ENCODE measurements around the gene ESRRB.

ESRRB gene

GRCh38 chr14:76371066-76371465 is 4.9 kb upstream of the ESRRB start:
- Histone ChIP-seq H3K27ac (ENCODE audit: low read depth, low read length, poor library complexity, severe bottlenecking) (no peak overlapping the region), H3F3A (ENCODE audit: insufficient read depth, low read length) (no peaks in the 10 kb centered on the region)
- TF ChIP-seq, protein P1, sequence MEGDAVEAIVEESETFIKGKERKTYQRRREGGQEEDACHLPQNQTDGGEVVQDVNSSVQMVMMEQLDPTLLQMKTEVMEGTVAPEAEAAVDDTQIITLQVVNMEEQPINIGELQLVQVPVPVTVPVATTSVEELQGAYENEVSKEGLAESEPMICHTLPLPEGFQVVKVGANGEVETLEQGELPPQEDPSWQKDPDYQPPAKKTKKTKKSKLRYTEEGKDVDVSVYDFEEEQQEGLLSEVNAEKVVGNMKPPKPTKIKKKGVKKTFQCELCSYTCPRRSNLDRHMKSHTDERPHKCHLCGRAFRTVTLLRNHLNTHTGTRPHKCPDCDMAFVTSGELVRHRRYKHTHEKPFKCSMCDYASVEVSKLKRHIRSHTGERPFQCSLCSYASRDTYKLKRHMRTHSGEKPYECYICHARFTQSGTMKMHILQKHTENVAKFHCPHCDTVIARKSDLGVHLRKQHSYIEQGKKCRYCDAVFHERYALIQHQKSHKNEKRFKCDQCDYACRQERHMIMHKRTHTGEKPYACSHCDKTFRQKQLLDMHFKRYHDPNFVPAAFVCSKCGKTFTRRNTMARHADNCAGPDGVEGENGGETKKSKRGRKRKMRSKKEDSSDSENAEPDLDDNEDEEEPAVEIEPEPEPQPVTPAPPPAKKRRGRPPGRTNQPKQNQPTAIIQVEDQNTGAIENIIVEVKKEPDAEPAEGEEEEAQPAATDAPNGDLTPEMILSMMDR (IDR thresholded peaks at IDR 0.05; ENCODE audit: low read length): no peak
- no peak for TF ChIP-seq EZH2 (IDR thresholded peaks at IDR 0.05; ENCODE audit: borderline replicate concordance, low read length)

GRCh38 chr14:76373456-76373855 is 2.5 kb upstream of the ESRRB start:
- H3F3A ChIP-seq (ENCODE audit: insufficient read depth, low read length): no peaks in the 10 kb centered on the region
- H3K9me2 ChIP-seq (ENCODE audit: low read depth, low read length): no peaks in the 10 kb centered on the region
- no peak overlapping the region for H3K27ac ChIP-seq (ENCODE audit: low read depth, low read length, poor library complexity, severe bottlenecking)
- no peaks in the 10 kb centered on the region for H3K9me3 ChIP-seq (ENCODE audit: low read length)
- no peaks in the 10 kb centered on the region for H3K4me1 ChIP-seq (ENCODE audit: insufficient read depth, low read length, severe bottlenecking)
- H3K27me3 ChIP-seq (ENCODE audit: insufficient read depth, low read length): 0 out of 2 replicates have a peak, but pooled peaks cover 4% of the 10 kb centered on the region
- no peak for TF ChIP-seq EZH2 (IDR thresholded peaks at IDR 0.05; ENCODE audit: borderline replicate concordance, low read length)
- TF ChIP-seq, protein P1 (IDR thresholded peaks at IDR 0.05; ENCODE audit: low read length): no peak
- no peaks in the 10 kb centered on the region for H3K79me2 ChIP-seq (ENCODE audit: insufficient read depth, low read length)
- H3K9ac ChIP-seq (ENCODE audit: low read length): no peak overlapping the region
- no peaks in the 10 kb centered on the region for H3K36me3 ChIP-seq (ENCODE audit: insufficient read depth, low read length)
- no peaks in the 10 kb centered on the region for H4K20me1 ChIP-seq (ENCODE audit: insufficient read depth, low read length)
- no peak overlapping the region for H3K4me3 ChIP-seq (ENCODE audit: low read depth, low read length, poor library complexity, severe bottlenecking)
- H3K4me2 ChIP-seq (ENCODE audit: low read length): no peak overlapping the region
- no peak overlapping the region for H2AFZ ChIP-seq (ENCODE audit: low read length)

More at GRCh38 chr14:76371066-76371465, 4.9 kb upstream of the ESRRB start:
- Histone ChIP-seq H3K4me3 (ENCODE audit: low read depth, low read length, poor library complexity, severe bottlenecking) (no peak overlapping the region), H3K4me2 (ENCODE audit: low read length) (no peak overlapping the region), H2AFZ (ENCODE audit: low read length) (no peak overlapping the region), H3K9me2 (ENCODE audit: low read depth, low read length) (no peaks in the 10 kb centered on the region), H3K79me2 (ENCODE audit: insufficient read depth, low read length) (no peaks in the 10 kb centered on the region), H3K36me3 (ENCODE audit: insufficient read depth, low read length) (no peaks in the 10 kb centered on the region), H3K27me3 (ENCODE audit: insufficient read depth, low read length) (no peaks in the 10 kb centered on the region; the same call in 1 of the 2 replicates), H4K20me1 (ENCODE audit: insufficient read depth, low read length) (no peaks in the 10 kb centered on the region), H3K9ac (ENCODE audit: low read length) (no peak overlapping the region), H3K9me3 (ENCODE audit: low read length) (no peaks in the 10 kb centered on the region), H3K4me1 (ENCODE audit: insufficient read depth, low read length, severe bottlenecking) (no peaks in the 10 kb centered on the region)

DNA sequence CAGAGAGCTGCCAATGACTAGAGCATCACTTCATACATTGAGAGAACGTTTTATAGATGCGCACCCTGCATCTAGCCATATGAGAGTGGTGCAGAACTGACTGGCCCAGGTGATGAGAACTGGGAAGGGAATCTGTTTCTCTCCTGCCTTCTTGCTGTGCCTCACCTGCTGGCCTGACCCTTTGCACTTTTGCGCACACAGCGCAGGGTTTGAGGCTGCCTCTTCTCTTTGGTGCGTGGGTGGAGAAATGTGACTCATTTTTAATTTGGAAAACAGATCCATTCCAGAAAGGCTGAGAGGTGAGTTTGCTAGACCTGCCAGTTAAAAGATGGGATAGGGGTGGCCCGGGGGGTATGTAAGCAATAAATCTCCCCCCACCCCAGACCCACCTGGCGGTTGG is 453 bp upstream of the ESRRB start:
- TF ChIP-seq, protein P1 (IDR thresholded peaks at IDR 0.05; ENCODE audit: low read length): no peak
- TF ChIP-seq EZH2 (IDR thresholded peaks at IDR 0.05; ENCODE audit: borderline replicate concordance, low read length): no peak
- Histone ChIP-seq H2AFZ (ENCODE audit: low read length) (no peak overlapping the region), H3K4me1 (ENCODE audit: insufficient read depth, low read length, severe bottlenecking) (no peaks in the 10 kb centered on the region), H3K79me2 (ENCODE audit: insufficient read depth, low read length) (no peaks in the 10 kb centered on the region), H3K36me3 (ENCODE audit: insufficient read depth, low read length) (no peaks in the 10 kb centered on the region), H3K27ac (ENCODE audit: low read depth, low read length, poor library complexity, severe bottlenecking) (no peak overlapping the region), H3K9me2 (ENCODE audit: low read depth, low read length) (no peaks in the 10 kb centered on the region), H3K4me2 (ENCODE audit: low read length) (no peak overlapping the region), H3F3A (ENCODE audit: insufficient read depth, low read length) (no peaks in the 10 kb centered on the region), H3K27me3 (ENCODE audit: insufficient read depth, low read length) (0 out of 2 replicates have a peak, but pooled peaks cover 4% of the 10 kb centered on the region), H3K9ac (ENCODE audit: low read length) (no peak overlapping the region), H4K20me1 (ENCODE audit: insufficient read depth, low read length) (no peaks in the 10 kb centered on the region), H3K9me3 (ENCODE audit: low read length) (no peaks in the 10 kb centered on the region), H3K4me3 (ENCODE audit: low read depth, low read length, poor library complexity, severe bottlenecking) (no peak overlapping the region)

Data from OCI-LY1 (cell line).